GM19455 (cell line): ENCODE data around the gene PRKCD.

Experiments
- ATAC-seq: cut with Tn5 transposase; IDR thresholded peaks from one replicate; pipeline ENCODE4 v1.9.1; 2021; ENCODE audit not compliant: unreplicated experiment

PRKCD gene

GRCh38 chr3:53154881-53155285, 6.1 kb upstream of the PRKCD start:
- no peak for ATAC-seq

GRCh38 chr3:53155760-53156159, 5.2 kb upstream of the PRKCD start:
- no peak for ATAC-seq

- no peak for ATAC-seq
Measured at GRCh38 chr3:53156368-53156834, 4.6 kb upstream of the PRKCD start.

GRCh38 chr3:53157974-53158580, 2.9 kb upstream of the PRKCD start:
- ATAC-seq = no peak

- no peak for ATAC-seq
Measured at GRCh38 chr3:53158765-53159155, 2.2 kb upstream of the PRKCD start.

- no peak for ATAC-seq
Measured at GRCh38 chr3:53159156-53160060, 1.6 kb upstream of the PRKCD start.

GRCh38 chr3:53160061-53160659, 849 bp upstream of the PRKCD start:
- ATAC-seq = no peak

GRCh38 chr3:53161450-53161819, 426 bp downstream of the PRKCD start:
- no peak for ATAC-seq

- ATAC-seq = no peak
Measured at GRCh38 chr3:53161820-53162671, 1.0 kb downstream of the PRKCD start.

GRCh38 chr3:53162672-53163443, 1.8 kb downstream of the PRKCD start:
- peak; percentile 27 for ATAC-seq

GRCh38 chr3:53163444-53164387, 2.7 kb downstream of the PRKCD start:
- no peak for ATAC-seq

GRCh38 chr3:53164911-53165310, 3.9 kb downstream of the PRKCD start:
- ATAC-seq = no peak

GRCh38 chr3:53166206-53166605, 5.2 kb downstream of the PRKCD start:
- ATAC-seq = no peak

- ATAC-seq = no peak
Measured at GRCh38 chr3:53166781-53167291, 5.8 kb downstream of the PRKCD start.

GRCh38 chr3:53167418-53168174, 6.6 kb downstream of the PRKCD start:
- ATAC-seq = no peak

GRCh38 chr3:53168175-53168923, 7.3 kb downstream of the PRKCD start:
- ATAC-seq = no peak

- no peak for ATAC-seq
Measured at GRCh38 chr3:53169045-53169831, 8.2 kb downstream of the PRKCD start.
